HG03097 (cell line): Measurements from ENCODE around the gene ADRA2B.

ENCODE experiments used
- ATAC-seq: cut with Tn5 transposase; IDR thresholded peaks from one replicate; pipeline ENCODE4 v1.9.1; 2021; ENCODE audit not compliant: unreplicated experiment, low FRiP score

The ADRA2B gene

GRCh38 chr2:96138179-96139145 is 22.1 kb upstream of the ADRA2B start, which contains the start of gene ASTL:
ASTL (minus strand) TSS chr2:96138502; CDS start chr2:96138436, 66 bp downstream.
- ATAC-seq: peak; percentile 32

DNA sequence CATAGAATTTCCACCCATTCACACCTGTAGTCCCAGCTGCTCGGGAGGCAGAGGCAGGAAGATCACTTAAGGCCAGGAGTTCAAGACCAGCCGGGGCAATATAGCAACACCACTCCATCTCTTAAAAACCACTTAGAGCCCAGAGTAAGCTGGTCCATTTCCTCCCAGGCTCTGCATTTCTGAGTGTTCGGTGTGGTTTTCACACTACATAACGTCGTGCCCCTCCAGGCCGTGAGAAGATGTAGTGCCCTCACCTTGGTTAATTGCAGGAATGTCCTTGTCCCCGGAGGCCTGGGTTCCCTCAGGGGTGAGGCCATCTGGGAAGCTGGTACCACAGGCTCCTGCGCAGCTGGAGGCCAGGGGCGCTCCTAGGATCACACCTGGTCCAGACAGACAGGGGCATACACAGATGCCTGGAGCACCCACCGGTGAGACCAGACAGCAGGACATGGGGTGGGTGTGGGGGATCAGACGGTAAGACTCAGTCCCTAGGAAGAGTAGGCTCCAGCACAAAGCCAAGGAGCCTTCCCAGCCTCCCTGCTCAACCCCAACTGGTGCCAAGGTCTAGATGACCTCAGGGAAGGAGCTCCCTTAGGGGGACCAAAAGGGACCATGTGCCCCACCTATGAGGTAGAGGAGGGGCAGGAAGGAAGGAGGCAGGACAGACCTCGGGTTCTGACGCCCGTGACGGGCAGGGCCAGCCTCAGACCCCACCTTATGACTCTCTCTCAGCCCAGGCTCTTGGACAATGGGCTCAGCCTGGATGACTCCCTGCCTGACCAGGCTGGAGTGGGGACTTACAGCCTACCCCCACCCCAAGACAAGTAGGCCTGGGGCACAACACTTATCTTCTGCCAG is 21.2 kb upstream of the ADRA2B start:
- ATAC-seq: no peak

- ATAC-seq: no peak
Measured at GRCh38 chr2:96136129-96136720, 19.9 kb upstream of the ADRA2B start.

DNA sequence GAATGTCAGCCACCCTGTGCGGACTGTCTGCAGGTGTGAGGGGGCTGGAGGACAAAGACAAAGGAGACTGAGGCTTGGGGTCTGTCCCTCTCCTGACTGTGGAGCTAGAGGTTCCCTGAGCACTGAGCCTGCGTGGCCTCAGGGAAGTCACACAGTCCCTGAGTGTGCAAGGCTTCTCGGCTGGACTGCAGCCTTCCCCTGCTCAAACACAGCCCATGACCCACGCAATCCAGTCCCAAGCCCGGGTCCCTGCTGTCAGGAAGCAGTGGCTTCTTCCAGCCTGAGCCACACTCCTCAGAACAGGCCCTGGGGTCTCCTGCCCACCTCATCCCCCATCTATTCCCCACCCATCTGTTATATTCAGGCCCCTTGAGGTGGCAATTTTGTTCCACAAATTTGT is 19.2 kb upstream of the ADRA2B start:
- no peak for ATAC-seq

- no peak for ATAC-seq
Measured at GRCh38 chr2:96135171-96135570, 18.8 kb upstream of the ADRA2B start.

DNA sequence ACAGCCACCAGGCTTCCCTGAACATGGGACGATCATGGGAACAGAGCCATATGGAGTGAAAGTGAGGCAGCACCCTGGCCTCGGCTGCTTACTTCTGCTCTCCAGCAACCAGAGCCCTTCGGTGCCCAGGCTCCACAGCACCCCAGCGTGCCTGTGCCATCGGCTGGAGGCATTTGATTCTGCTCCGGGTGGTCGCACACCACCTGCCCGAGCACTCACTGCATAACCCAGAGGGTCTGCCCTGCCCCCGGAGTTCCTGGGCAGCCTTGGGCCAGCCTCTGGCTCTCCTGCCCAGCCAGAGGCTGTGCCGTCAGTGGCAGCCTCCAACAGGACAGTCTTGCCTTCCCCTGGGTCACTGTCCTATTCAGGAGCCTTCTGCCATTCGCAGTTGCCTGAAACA is 18.1 kb upstream of the ADRA2B start:
- no peak for ATAC-seq

- no peak for ATAC-seq
Measured at GRCh38 chr2:96131813-96132745, 15.7 kb upstream of the ADRA2B start.

DNA sequence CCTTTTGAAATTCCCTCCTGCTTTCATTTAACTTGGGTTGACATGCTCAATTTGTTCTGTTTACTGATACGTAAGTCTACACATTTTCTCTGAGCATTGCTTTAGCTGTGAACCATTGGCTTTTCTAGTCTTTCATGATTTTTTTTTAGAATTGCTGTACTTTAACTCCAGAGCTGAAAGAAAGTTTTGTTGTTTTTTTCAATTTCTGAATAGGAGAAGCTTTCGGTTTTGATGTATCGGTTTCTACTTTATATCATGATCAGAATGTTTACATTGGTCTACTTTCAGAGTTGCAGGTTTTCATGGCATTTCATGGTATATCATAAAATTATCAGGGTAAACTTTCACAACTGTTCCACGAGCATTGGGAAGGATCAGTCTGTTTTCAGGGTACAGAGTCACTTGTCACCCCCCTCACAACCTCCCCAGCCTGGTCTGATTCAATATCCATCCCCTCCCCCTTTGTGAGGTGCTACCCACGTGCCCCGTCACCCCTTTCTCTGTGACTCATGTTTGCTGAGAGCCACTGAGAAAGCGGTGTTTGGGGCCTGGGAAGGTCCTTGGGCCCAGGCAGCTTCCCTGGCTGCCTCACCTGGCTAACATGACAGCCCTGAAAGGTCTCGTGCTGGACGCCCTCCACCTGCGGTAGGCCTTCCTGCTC is 14.9 kb upstream of the ADRA2B start:
- no peak for ATAC-seq

- ATAC-seq: no peak
Measured at GRCh38 chr2:96130483-96130882, 14.1 kb upstream of the ADRA2B start.

- no peak for ATAC-seq
Measured at GRCh38 chr2:96129528-96130120, 13.3 kb upstream of the ADRA2B start.

- ATAC-seq: no peak
Measured at GRCh38 chr2:96128456-96128855, 12.1 kb upstream of the ADRA2B start.

DNA sequence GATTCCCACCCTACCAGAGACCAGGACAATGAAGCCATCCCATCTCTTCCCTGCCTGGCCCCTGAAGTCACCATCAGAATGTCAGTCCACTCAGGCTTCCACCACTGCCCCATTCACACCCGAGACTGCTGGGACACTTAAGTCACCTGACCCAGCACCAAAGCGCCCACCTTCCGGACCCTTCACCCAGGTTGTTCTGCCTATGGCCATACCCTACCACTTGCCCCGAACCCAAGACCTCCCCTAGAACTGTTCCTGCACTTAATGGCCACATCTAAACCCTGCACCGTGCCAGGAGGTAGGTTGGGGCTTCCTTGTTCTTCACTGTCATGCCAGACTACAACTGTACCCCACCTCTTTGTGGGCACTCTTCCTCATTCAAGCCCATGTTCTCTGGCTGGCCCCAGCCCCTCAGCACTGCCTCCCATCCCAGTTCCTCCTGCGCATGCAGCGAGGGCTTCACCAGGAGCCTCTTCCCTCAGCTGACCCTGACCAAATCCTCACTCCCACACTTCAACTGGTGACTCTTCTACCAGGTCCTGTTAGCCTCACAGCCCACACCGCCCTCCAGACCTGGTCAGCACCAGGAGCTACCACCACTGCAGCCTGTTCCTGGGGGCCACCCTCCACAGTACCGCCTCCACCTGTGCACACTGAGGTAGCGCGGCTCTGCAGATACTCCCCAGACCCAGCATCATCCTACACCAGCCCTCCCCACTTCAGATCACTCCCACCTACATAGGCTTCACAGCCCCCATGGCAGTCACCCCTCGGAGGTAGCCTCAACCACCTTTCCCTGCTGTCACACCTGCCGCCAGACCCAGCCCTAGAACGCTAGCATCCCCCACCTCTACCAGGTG is 8.3 kb upstream of the ADRA2B start:
- no peak for ATAC-seq

DNA sequence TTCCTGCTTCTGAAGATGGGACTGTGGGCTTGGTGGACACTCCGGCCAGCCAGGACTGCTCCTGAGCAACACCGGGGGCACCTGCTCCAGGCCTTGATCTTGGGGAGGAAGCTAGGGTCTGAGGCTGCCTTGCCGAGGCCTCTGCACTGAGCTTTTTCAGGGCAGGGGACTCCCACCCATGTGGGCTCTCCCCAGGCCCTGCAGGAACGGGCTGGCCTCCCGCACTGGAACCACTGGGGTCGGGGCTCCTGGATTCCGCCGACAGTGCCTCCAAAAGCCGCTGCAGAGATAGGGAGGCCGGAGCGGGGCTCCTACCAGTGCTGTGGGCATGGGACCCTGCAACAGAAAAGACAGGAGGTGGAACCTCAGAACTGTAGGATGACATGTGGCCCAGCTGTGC is 7.6 kb upstream of the ADRA2B start:
- ATAC-seq: no peak

- no peak for ATAC-seq
Measured at GRCh38 chr2:96123290-96123689, 6.9 kb upstream of the ADRA2B start.

- no peak for ATAC-seq
Measured at GRCh38 chr2:96122391-96122790, 6.0 kb upstream of the ADRA2B start.

DNA sequence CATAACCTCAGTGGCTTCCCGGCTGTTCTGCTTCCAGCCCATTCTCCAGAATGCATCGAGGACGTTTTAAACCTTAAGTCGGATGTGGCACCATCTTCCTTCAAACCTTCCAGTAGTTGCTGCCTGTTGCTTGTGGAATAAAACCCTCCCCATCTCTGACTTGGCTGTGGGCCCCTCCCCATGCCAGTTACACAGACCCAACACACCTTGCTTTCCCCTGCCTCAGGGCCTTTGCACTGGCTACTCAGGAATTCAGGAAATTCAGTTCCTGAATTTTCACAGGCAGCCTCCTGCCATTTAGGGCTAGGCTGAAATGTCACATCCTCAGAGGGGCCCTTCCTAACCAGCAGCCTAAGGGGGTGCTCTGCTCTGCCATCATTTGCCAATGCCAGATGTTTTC is 5.0 kb upstream of the ADRA2B start:
- no peak for ATAC-seq

DNA sequence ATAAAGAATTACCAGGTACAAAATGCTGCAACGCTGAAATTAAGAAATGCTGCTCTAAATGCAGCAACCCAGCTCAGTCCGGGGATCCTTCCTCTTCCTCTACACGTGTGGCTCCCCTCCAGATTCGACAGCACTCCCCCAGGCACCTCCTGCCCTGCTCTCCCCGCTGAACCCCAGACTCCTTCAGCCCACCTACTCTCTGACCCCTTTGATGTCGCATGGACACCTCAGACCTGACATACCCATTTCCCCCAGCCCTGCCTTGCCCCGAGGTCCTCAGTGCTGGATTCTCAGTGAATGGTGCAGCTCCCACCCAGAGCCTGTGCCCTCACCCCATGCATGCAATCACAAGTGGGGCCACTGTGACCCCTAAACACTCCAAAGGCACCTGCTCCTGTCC is 4.6 kb upstream of the ADRA2B start:
- no peak for ATAC-seq

- ATAC-seq: no peak
Measured at GRCh38 chr2:96120091-96120720, 3.8 kb upstream of the ADRA2B start.
